NCI-H2107 (cell line): Measurements from ENCODE around the gene ZNF668.

Source experiments
- DNase-seq: peaks from one replicate; lab custom pipeline; 2025; lab: John Stamatoyannopoulos, UW

Gene ZNF668

DNA sequence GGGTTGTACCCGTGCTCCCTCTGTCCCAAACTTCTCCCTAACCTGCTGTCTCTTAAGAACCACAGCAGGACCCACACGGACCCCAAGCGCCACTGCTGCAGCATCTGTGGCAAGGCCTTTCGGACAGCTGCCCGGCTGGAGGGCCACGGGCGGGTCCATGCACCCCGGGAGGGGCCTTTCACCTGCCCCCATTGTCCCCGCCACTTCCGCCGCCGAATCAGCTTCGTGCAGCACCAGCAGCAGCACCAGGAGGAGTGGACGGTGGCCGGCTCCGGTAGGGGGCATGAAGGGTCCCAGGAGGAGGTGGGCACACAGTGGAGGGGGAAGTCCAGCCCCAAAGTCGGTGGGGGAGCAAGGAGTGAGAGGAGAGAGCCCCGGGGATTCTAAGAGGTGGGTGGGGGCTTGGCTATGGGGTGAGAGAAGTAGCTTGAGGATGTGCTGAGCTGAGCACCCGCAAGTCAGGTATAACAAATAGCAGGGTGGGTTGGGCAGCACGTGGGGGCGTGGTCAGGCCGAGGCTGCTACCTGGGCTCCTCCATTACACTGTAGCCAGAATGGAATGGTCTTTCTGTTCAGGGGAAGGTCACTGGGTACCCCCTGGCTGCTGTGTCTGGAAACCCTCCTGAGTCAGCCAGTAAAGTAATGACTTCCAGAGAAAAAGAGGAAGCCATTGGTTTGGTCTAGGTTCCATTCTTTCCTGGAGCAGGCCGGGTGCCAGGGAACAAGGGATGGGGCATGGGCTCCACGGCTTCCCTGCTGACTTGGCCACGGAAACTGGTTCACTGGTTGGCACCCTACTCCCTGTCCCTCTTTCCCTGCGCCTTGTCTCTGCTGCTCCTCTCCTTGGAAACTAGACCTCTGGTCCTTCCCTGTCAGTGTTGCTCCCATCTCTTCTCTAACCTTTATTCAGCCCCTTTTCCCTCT, 7.7 kb upstream of the ZNF668 start:
- no peak for DNase-seq

DNA sequence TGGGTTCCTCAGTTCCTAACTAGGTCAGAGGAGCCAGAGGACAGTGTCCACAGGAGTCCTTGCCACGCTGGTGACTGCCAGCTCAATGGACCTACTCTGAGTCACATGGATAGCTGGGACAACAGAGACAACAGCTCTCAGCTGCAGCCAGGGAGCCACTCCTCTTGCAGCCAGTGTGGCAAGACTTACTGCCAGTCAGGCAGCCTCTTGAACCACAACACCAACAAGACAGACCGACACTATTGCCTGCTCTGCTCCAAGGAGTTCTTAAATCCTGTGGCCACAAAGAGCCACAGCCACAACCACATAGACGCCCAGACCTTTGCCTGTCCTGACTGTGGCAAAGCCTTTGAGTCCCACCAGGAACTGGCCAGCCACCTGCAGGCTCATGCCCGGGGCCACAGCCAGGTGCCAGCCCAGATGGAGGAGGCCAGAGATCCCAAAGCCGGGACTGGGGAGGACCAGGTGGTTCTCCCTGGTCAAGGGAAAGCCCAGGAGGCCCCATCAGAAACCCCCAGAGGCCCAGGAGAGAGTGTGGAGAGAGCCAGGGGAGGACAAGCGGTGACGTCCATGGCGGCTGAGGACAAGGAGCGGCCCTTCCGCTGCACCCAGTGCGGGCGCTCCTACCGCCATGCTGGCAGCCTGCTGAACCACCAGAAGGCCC, 6.8 kb upstream of the ZNF668 start:
- DNase-seq = no peak

DNA sequence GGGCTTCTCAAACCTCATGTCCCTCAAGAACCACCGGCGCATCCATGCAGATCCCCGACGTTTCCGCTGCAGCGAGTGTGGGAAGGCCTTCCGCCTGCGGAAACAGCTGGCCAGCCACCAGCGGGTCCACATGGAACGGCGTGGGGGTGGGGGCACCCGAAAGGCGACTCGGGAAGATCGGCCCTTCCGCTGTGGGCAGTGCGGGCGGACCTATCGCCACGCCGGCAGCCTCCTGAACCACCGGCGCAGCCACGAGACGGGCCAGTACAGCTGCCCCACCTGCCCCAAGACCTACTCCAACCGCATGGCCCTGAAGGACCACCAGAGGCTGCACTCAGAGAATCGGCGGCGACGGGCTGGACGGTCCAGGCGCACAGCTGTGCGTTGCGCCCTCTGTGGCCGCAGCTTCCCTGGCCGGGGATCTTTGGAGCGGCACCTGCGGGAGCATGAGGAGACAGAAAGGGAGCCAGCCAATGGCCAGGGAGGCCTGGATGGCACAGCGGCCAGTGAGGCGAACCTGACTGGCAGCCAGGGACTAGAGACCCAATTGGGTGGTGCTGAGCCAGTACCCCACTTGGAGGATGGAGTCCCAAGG, 6.1 kb upstream of the ZNF668 start:
- DNase-seq = no peak

DNA sequence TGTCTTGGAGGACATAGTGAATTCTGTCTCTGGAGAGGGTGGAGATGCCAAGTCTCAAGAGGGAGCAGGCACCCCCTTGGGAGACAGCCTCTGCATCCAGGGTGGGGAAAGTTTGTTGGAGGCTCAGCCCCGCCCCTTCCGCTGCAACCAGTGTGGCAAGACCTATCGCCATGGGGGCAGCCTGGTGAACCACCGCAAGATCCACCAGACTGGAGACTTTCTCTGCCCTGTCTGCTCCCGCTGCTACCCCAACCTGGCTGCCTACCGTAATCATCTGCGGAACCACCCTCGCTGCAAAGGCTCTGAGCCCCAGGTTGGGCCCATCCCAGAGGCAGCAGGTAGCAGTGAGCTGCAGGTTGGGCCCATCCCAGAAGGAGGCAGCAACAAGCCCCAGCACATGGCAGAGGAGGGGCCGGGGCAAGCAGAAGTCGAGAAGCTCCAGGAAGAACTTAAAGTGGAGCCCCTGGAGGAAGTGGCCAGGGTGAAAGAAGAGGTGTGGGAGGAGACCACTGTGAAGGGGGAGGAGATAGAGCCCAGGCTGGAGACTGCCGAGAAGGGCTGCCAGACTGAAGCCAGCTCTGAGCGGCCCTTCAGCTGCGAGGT, 5.4 kb upstream of the ZNF668 start:
- DNase-seq = no peak

DNA sequence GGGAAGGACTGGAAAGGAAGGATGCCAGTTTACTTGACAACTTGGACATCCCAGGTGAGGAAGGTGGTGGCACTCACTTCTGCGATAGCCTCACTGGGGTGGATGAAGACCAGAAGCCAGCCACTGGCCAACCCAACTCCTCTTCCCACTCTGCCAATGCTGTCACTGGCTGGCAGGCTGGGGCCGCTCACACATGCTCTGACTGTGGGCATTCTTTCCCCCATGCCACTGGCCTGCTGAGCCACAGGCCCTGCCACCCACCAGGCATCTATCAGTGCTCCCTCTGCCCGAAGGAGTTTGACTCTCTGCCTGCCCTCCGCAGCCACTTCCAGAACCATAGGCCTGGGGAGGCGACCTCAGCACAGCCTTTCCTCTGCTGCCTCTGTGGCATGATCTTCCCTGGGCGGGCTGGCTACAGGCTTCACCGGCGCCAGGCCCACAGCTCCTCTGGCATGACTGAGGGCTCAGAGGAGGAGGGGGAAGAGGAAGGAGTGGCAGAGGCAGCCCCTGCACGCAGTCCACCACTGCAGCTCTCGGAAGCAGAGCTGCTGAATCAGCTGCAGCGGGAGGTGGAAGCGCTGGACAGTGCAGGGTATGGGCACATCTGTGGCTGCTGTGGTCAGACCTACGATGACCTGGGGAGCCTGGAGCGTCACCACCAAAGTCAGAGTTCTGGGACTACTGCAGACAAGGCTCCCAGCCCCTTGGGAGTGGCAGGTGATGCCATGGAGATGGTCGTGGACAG, 4.7 kb upstream of the ZNF668 start:
- no peak for DNase-seq

- no peak for DNase-seq
These were observed 3.8 kb upstream of the ZNF668 start for GRCh38 chr16:31077592-31078396.

DNA sequence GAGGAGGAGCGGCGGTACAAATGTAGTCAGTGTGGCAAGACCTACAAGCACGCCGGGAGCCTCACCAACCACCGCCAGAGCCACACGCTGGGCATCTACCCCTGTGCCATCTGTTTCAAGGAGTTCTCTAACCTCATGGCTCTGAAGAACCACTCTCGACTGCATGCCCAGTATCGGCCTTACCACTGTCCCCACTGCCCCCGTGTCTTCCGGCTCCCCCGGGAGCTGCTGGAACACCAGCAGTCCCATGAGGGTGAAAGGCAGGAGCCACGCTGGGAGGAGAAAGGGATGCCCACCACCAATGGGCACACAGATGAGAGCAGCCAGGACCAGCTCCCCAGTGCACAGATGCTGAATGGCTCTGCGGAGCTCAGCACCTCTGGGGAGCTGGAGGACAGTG, 3.0 kb upstream of the ZNF668 start:
- no peak for DNase-seq

DNA sequence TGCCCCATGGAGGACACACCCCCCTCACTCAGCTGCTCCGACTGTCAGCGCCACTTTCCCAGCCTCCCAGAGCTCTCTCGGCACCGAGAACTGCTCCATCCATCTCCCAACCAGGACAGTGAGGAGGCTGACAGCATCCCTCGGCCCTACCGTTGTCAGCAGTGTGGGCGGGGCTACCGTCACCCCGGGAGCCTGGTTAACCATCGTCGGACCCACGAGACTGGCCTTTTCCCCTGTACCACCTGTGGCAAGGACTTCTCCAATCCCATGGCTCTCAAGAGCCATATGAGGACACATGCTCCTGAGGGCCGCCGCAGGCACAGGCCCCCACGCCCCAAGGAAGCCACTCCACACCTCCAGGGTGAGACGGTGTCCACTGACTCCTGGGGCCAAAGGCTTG, 2.3 kb upstream of the ZNF668 start:
- DNase-seq = no peak

- no peak for DNase-seq
These were observed 759 bp upstream of the ZNF668 start for GRCh38 chr16:31074814-31075183.

GRCh38 chr16:31073142-31073969, 684 bp downstream of the ZNF668 start:
- peak; percentile 83 for DNase-seq

DNA sequence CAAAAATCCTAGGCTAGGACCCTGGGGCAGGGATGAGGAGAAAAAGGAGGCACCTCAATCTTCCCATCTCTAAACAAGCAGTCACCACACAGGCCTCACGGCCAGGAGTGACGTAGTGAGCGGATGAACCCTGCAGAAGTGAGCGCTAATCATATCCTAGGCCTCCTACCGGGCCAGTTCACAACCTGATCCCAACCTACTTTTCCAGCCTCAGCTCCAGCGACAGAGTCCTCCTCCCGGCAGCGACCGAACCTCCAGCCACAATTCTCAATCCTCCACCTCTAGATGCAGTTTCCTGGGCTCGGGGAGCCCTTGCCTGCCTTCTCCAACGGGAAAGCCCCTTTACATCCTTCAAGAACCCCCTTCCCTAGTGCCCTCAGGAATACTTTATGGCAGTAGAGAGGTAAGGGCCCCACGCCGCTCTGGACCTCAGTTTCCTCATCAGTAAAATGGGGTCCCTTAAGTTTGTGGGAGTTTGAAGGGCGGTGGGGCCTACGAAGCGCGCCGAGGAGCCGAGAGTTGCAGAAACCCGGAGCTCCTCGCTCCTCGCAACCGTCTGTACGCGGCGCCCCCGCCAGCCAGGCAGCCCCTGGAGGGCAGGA, 1.4 kb downstream of the ZNF668 start:
- no peak for DNase-seq

- DNase-seq = no peak
These were observed 2.2 kb downstream of the ZNF668 start for GRCh38 chr16:31071861-31072260.

DNA sequence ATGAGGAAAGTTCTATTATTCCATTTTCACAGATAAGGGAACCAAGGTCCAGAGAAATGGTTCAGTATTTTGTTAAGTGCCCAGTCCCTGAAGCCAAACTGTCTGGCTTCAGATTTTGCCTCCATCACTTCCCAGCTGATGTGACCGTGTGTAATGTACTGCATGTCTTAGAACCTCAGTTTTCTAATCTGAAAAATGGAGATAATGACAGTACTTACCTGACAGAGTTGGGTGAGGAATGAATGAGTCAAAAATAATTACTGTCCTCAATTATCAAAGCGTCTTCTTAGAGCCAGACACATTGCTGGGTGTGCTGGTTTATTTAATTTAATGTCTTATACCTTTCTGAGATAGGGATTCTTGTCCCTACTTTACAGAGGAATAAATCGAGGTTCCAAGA, 6.7 kb downstream of the ZNF668 start:
- no peak for DNase-seq

DNA sequence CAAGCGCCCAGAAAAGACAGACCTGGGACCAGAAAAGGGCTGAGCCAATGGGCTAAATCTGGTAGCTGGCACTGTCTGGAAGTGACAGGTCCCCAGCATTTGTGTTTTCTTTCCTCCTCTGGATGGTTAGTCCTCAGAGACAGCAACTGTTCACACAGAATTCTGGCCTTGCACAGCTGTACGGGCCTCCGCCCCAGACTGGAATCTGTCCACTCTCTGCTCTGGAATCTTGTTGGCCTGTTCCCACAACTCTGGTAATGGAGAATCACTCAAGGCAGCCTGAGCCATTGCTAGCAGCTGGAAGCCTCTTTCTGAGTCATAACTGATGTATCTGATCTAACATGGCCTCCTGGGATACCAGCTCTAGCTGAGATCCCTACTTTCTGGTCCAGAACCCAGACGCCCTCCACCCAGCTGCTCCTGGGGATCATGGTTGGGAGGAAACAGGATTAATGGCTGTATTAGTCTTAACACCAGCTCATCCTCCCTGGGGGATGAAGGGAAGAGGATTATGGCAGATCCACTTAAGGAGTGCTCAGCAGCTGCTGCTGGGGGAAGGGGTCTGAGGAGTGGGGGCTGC, 9.1 kb downstream of the ZNF668 start:
- DNase-seq = no peak

DNA sequence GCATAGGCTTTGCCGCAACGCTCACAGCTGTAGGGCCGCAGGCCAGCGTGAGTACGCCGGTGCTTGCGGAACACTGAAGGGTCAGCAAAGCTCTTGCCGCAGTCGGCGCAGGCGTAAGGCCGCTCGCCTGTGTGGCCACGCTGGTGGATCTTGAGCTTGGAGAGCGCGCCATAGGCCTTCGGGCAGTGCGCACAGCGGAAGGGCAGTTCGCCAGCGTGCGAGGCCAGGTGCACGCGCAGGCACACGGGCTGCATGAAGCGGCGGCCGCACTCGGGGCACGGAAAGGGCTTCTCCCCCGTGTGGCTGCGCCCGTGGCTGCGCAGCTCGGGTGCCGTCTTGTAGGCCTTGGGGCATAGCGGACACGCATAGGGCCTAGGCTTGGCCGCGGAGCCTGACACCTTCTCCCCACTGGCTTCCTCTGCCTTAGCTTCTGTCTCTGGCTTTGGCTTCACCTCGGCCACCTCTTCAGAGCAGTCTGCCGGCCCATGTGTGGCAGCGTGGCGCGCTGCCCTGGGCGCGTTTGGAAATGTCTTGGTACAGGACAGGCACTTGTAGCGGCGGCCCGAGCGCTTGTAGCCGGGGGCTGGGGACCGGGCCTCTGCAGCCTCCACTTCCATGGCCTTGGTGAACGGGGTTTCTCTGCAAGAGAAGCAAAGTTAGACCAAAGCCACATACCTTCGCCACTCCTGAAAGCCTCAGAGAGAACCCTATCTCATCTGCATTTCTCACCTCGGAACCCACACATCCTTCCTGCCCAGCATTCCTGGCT, 10.0 kb downstream of the ZNF668 start:
- DNase-seq = no peak

DNA sequence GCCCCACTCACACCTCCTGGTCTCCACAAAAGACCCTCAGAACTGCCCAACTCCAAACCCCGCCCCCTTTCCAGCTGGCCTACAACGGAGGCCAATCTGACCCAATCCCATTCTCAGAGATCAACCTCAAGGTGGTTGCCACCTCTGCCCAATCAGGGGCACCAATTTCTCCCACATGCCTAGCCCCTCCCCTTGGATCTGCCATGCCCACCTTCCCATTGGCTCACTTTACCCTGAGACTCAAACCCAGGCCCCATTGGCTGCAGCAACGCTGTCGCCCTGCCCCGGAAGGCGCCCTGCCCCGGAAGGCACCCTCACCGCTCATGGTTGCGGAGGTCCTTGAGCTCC, 10.6 kb downstream of the ZNF668 start:
- no peak for DNase-seq

- DNase-seq = no peak
These were observed 12.1 kb downstream of the ZNF668 start for GRCh38 chr16:31061813-31062440.

- no peak for DNase-seq
These were observed 12.8 kb downstream of the ZNF668 start for GRCh38 chr16:31061126-31061812.
